Dendritic cell treated with granulocyte-macrophage colony-stimulating factor and Interleukin-4, amounts not matched to agents 40 ng/mL and 50 ng/mL, for 4 days (primary cell): ENCODE data around the gene ATP6V1E1.
"Not testable (repeated sequence)": the region's sequence is repeated elsewhere in the genome, so short reads cannot be mapped to it uniquely, and the experiment has no call there.

ENCODE experiments used
- H3K27ac Mint-ChIP-seq: one replicate; pipeline ENCODE4 v1.8.0; 2022; ENCODE audit warnings: mild to moderate bottlenecking, mixed read lengths
- H3K27me3 Mint-ChIP-seq: one replicate; pipeline ENCODE4 v1.8.0; 2022; ENCODE audit warnings: mild to moderate bottlenecking, mixed read lengths
- H3K36me3 Mint-ChIP-seq: one replicate; pipeline ENCODE4 v1.8.0; 2022; ENCODE audit warnings: low read depth, mixed read lengths
- H3K4me1 Mint-ChIP-seq: one replicate; pipeline ENCODE4 v1.8.0; 2022; ENCODE audit warnings: low read depth, mixed read lengths
- H3K4me3 Mint-ChIP-seq: one replicate; pipeline ENCODE4 v1.8.0; 2022; ENCODE audit warnings: mild to moderate bottlenecking, moderate library complexity, mixed read lengths
- H3K9me3 Mint-ChIP-seq: one replicate; pipeline ENCODE4 v1.8.0; 2022; ENCODE audit warnings: mixed read lengths
- intact Hi-C: fragments of 100-400 bp; cut with micrococcal nuclease; formaldehyde crosslinking; loops from one replicate; pipeline ENCODE4 v1.15.0; 2022

Gene ATP6V1E1

GRCh38 chr22:17628406-17629172, at the start of gene ATP6V1E1:
Gene ATP6V1E1, minus strand, starts transcription at chr22:17628749. Its CDS starts 114 bp downstream, at chr22:17628635.
- H3K27ac Mint-ChIP-seq = peak within 1 kb of the TSS; percentile 95
- peak within 1 kb of the TSS; percentile 88 for H3K4me3 Mint-ChIP-seq
- H3K4me1 Mint-ChIP-seq = peaks cover 31% of the 10 kb centered on the region
- H3K36me3 Mint-ChIP-seq = peaks cover 40% of the 10 kb centered on the region
- intact Hi-C loops = loop anchor here (1.0 to 5.0 kb wide), 3 partner anchors 10 to 449 kb away; partner anchors contain the start of genes BCL2L13 and PEX26
- H3K9me3 Mint-ChIP-seq = no peaks in the 10 kb centered on the region
- H3K27me3 Mint-ChIP-seq = no peaks in the 10 kb centered on the region

GRCh38 chr22:17675584-17675983, 47.0 kb upstream of the ATP6V1E1 start:
- Mint-ChIP-seq H3K4me1 (peaks cover 41% of the 10 kb centered on the region), H3K9me3 (no peaks in the 10 kb centered on the region), H3K4me3 (no peak overlapping the region), H3K36me3 (peaks cover 13% of the 10 kb centered on the region), H3K27me3 (no peaks in the 10 kb centered on the region), H3K27ac (no peak overlapping the region)
- intact Hi-C loops = no loop called here

- Mint-ChIP-seq H3K27ac (no peak overlapping the region), H3K27me3 (no peaks in the 10 kb centered on the region), H3K9me3 (peaks cover 4% of the 10 kb centered on the region), H3K4me3 (no peak overlapping the region), H3K4me1 (peaks cover 46% of the 10 kb centered on the region), H3K36me3 (peaks cover 27% of the 10 kb centered on the region)
- intact Hi-C loops = no loop called here
Observed at GRCh38 chr22:17674152-17674551, 45.6 kb upstream of the ATP6V1E1 start.

GRCh38 chr22:17672417-17672991, 44.0 kb upstream of the ATP6V1E1 start:
- intact Hi-C loops = no loop called here
- peaks cover 8% of the 10 kb centered on the region for H3K9me3 Mint-ChIP-seq
- no peak overlapping the region for H3K4me3 Mint-ChIP-seq
- no peaks in the 10 kb centered on the region for H3K27me3 Mint-ChIP-seq
- H3K4me1 Mint-ChIP-seq = peaks cover 40% of the 10 kb centered on the region
- peak overlapping the region; percentile 6 for H3K27ac Mint-ChIP-seq
- H3K36me3 Mint-ChIP-seq = peaks cover 38% of the 10 kb centered on the region

GRCh38 chr22:17671521-17672092, 43.1 kb upstream of the ATP6V1E1 start:
- H3K4me1 Mint-ChIP-seq = peaks cover 40% of the 10 kb centered on the region
- peaks cover 47% of the 10 kb centered on the region for H3K36me3 Mint-ChIP-seq
- H3K4me3 Mint-ChIP-seq, H3K27ac Mint-ChIP-seq, H3K9me3 Mint-ChIP-seq, H3K27me3 Mint-ChIP-seq, intact Hi-C loops: not testable (repeated sequence)

GRCh38 chr22:17665854-17666253, 37.3 kb upstream of the ATP6V1E1 start:
- intact Hi-C loops = no loop called here
- no peak overlapping the region for H3K4me3 Mint-ChIP-seq
- peaks cover 29% of the 10 kb centered on the region for H3K4me1 Mint-ChIP-seq
- peaks cover 84% of the 10 kb centered on the region for H3K36me3 Mint-ChIP-seq
- H3K9me3 Mint-ChIP-seq = peaks cover 8% of the 10 kb centered on the region
- H3K27ac Mint-ChIP-seq = no peak overlapping the region
- H3K27me3 Mint-ChIP-seq = no peaks in the 10 kb centered on the region

GRCh38 chr22:17665248-17665647, 36.7 kb upstream of the ATP6V1E1 start:
- H3K4me1 Mint-ChIP-seq = peaks cover 29% of the 10 kb centered on the region
- H3K4me3 Mint-ChIP-seq = no peak overlapping the region
- no peaks in the 10 kb centered on the region for H3K27me3 Mint-ChIP-seq
- peak overlapping the region; percentile 10 for H3K27ac Mint-ChIP-seq
- H3K36me3 Mint-ChIP-seq = peaks cover 84% of the 10 kb centered on the region
- H3K9me3 Mint-ChIP-seq = peaks cover 8% of the 10 kb centered on the region
- intact Hi-C loops = no loop called here

GRCh38 chr22:17664414-17665055, 36.0 kb upstream of the ATP6V1E1 start:
- peaks cover 84% of the 10 kb centered on the region for H3K36me3 Mint-ChIP-seq
- H3K27me3 Mint-ChIP-seq = no peaks in the 10 kb centered on the region
- no peak overlapping the region for H3K27ac Mint-ChIP-seq
- H3K4me3 Mint-ChIP-seq = no peak overlapping the region
- H3K9me3 Mint-ChIP-seq = peaks cover 7% of the 10 kb centered on the region
- peaks cover 28% of the 10 kb centered on the region for H3K4me1 Mint-ChIP-seq
- intact Hi-C loops = no loop called here

- Mint-ChIP-seq H3K4me3 (no peak overlapping the region), H3K27ac (no peak overlapping the region)
- intact Hi-C loops = no loop called here
Observed at GRCh38 chr22:17656870-17657395, 28.4 kb upstream of the ATP6V1E1 start.

GRCh38 chr22:17655289-17655688, 26.7 kb upstream of the ATP6V1E1 start:
- no peak overlapping the region for H3K4me3 Mint-ChIP-seq
- intact Hi-C loops = no loop called here
- H3K36me3 Mint-ChIP-seq = peaks cover 57% of the 10 kb centered on the region
- H3K4me1 Mint-ChIP-seq = peaks cover 21% of the 10 kb centered on the region
- H3K9me3 Mint-ChIP-seq = no peaks in the 10 kb centered on the region
- no peaks in the 10 kb centered on the region for H3K27me3 Mint-ChIP-seq
- H3K27ac Mint-ChIP-seq = no peak overlapping the region

More at GRCh38 chr22:17656870-17657395, 28.4 kb upstream of the ATP6V1E1 start:
- Mint-ChIP-seq H3K27me3 (no peaks in the 10 kb centered on the region), H3K36me3 (peaks cover 65% of the 10 kb centered on the region), H3K9me3 (no peaks in the 10 kb centered on the region), H3K4me1 (peaks cover 20% of the 10 kb centered on the region)

GRCh38 chr22:17648569-17648968, 20.0 kb upstream of the ATP6V1E1 start:
- intact Hi-C loops = no loop called here
- H3K4me1 Mint-ChIP-seq = peaks cover 21% of the 10 kb centered on the region
- H3K9me3 Mint-ChIP-seq = no peaks in the 10 kb centered on the region
- H3K27ac Mint-ChIP-seq = no peak overlapping the region
- H3K36me3 Mint-ChIP-seq = peaks cover 27% of the 10 kb centered on the region
- no peaks in the 10 kb centered on the region for H3K27me3 Mint-ChIP-seq
- H3K4me3 Mint-ChIP-seq = no peak overlapping the region

- H3K27ac Mint-ChIP-seq = peak overlapping the region; percentile 50
- intact Hi-C loops = no loop called here
- H3K9me3 Mint-ChIP-seq = no peaks in the 10 kb centered on the region
- H3K27me3 Mint-ChIP-seq = no peaks in the 10 kb centered on the region
- peaks cover 17% of the 10 kb centered on the region for H3K4me1 Mint-ChIP-seq
- peaks cover 21% of the 10 kb centered on the region for H3K36me3 Mint-ChIP-seq
- H3K4me3 Mint-ChIP-seq = no peak overlapping the region
Observed at GRCh38 chr22:17647991-17648390, 19.4 kb upstream of the ATP6V1E1 start.

- Mint-ChIP-seq H3K4me1 (peaks cover 22% of the 10 kb centered on the region), H3K4me3 (no peak overlapping the region), H3K9me3 (no peaks in the 10 kb centered on the region), H3K27ac (peak overlapping the region; percentile 50), H3K36me3 (peaks cover 26% of the 10 kb centered on the region), H3K27me3 (no peaks in the 10 kb centered on the region)
- intact Hi-C loops = no loop called here
Observed at GRCh38 chr22:17647452-17647851, 18.9 kb upstream of the ATP6V1E1 start.

- H3K4me3 Mint-ChIP-seq, H3K9me3 Mint-ChIP-seq, H3K27me3 Mint-ChIP-seq, intact Hi-C loops: not testable (repeated sequence)
- peak overlapping the region; percentile 46 for H3K27ac Mint-ChIP-seq
- peaks cover 36% of the 10 kb centered on the region for H3K4me1 Mint-ChIP-seq
- peaks cover 38% of the 10 kb centered on the region for H3K36me3 Mint-ChIP-seq
Observed at GRCh38 chr22:17642357-17642756, 13.8 kb upstream of the ATP6V1E1 start.
